Measurements from ENCODE around the gene ECM2. TPM values are rescaled to one million over a fixed set of nuclear protein-coding genes. Genes with fewer than 3 reads are reported as not detected.

The ECM2 gene
- total and polyA plus RNA-seq, 2 of the 8 experiments (the other 6 are each of a cell fraction or from before 2014, with no cell fraction given): not detected

DNA sequence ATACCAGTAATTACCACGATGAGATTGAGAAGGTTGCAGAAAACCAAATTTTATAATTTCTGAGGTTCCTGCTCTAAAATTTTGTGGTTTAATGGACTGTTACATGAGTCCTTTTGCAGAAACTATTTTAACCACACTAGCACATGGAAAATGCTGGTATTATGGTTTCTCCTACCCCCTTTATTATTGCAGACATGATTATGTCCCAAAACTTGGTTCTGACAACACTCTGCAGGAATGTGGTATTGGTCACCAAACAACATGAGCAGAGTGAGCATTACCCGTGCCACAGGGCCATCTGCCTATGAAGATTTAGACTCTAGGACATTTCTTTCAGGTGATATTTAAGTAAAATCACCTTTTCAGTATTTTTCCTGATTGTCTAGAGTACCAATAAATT is 2.8 kb upstream of the ECM2 start (continued):
- TF ChIP-seq, protein P1, sequence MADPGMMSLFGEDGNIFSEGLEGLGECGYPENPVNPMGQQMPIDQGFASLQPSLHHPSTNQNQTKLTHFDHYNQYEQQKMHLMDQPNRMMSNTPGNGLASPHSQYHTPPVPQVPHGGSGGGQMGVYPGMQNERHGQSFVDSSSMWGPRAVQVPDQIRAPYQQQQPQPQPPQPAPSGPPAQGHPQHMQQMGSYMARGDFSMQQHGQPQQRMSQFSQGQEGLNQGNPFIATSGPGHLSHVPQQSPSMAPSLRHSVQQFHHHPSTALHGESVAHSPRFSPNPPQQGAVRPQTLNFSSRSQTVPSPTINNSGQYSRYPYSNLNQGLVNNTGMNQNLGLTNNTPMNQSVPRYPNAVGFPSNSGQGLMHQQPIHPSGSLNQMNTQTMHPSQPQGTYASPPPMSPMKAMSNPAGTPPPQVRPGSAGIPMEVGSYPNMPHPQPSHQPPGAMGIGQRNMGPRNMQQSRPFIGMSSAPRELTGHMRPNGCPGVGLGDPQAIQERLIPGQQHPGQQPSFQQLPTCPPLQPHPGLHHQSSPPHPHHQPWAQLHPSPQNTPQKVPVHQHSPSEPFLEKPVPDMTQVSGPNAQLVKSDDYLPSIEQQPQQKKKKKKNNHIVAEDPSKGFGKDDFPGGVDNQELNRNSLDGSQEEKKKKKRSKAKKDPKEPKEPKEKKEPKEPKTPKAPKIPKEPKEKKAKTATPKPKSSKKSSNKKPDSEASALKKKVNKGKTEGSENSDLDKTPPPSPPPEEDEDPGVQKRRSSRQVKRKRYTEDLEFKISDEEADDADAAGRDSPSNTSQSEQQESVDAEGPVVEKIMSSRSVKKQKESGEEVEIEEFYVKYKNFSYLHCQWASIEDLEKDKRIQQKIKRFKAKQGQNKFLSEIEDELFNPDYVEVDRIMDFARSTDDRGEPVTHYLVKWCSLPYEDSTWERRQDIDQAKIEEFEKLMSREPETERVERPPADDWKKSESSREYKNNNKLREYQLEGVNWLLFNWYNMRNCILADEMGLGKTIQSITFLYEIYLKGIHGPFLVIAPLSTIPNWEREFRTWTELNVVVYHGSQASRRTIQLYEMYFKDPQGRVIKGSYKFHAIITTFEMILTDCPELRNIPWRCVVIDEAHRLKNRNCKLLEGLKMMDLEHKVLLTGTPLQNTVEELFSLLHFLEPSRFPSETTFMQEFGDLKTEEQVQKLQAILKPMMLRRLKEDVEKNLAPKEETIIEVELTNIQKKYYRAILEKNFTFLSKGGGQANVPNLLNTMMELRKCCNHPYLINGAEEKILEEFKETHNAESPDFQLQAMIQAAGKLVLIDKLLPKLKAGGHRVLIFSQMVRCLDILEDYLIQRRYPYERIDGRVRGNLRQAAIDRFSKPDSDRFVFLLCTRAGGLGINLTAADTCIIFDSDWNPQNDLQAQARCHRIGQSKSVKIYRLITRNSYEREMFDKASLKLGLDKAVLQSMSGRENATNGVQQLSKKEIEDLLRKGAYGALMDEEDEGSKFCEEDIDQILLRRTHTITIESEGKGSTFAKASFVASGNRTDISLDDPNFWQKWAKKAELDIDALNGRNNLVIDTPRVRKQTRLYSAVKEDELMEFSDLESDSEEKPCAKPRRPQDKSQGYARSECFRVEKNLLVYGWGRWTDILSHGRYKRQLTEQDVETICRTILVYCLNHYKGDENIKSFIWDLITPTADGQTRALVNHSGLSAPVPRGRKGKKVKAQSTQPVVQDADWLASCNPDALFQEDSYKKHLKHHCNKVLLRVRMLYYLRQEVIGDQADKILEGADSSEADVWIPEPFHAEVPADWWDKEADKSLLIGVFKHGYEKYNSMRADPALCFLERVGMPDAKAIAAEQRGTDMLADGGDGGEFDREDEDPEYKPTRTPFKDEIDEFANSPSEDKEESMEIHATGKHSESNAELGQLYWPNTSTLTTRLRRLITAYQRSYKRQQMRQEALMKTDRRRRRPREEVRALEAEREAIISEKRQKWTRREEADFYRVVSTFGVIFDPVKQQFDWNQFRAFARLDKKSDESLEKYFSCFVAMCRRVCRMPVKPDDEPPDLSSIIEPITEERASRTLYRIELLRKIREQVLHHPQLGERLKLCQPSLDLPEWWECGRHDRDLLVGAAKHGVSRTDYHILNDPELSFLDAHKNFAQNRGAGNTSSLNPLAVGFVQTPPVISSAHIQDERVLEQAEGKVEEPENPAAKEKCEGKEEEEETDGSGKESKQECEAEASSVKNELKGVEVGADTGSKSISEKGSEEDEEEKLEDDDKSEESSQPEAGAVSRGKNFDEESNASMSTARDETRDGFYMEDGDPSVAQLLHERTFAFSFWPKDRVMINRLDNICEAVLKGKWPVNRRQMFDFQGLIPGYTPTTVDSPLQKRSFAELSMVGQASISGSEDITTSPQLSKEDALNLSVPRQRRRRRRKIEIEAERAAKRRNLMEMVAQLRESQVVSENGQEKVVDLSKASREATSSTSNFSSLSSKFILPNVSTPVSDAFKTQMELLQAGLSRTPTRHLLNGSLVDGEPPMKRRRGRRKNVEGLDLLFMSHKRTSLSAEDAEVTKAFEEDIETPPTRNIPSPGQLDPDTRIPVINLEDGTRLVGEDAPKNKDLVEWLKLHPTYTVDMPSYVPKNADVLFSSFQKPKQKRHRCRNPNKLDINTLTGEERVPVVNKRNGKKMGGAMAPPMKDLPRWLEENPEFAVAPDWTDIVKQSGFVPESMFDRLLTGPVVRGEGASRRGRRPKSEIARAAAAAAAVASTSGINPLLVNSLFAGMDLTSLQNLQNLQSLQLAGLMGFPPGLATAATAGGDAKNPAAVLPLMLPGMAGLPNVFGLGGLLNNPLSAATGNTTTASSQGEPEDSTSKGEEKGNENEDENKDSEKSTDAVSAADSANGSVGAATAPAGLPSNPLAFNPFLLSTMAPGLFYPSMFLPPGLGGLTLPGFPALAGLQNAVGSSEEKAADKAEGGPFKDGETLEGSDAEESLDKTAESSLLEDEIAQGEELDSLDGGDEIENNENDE (IDR thresholded peaks at IDR 0.05; ENCODE audit: insufficient replicate concordance, low read length): no peak
- TF ChIP-seq CHD2 (IDR thresholded peaks at IDR 0.05; ENCODE audit: low read length) (no peak), SP2 (IDR thresholded peaks at IDR 0.05; ENCODE audit: low read length) (no peak), SIX5 (IDR thresholded peaks at IDR 0.05; ENCODE audit: low read depth, low read length) (no peak), RNF2 (IDR thresholded peaks at IDR 0.05; ENCODE audit: borderline replicate concordance, low read depth, low read length, missing control alignments, poor library complexity, severe bottlenecking) (no peak), ZNF274 (IDR thresholded peaks at IDR 0.05; ENCODE audit: borderline replicate concordance, extremely low read depth, low read length) (no peak)
